H9 (cell line): ENCODE measurements around the gene ADNP2. TPM values are rescaled to one million over a fixed set of nuclear protein-coding genes. Genes with fewer than 3 reads are reported as not detected.

Source experiments
- DNase-seq: peaks from one replicate; pipeline ENCODE4 v3.0.0-alpha.2; 2017
- H2AFZ ChIP-seq: one replicate; pipeline ENCODE4 v1.6.1; 2013; ENCODE audit warnings: mild to moderate bottlenecking, low read length, control low read depth, moderate library complexity
- H2AK5ac ChIP-seq: 2 replicates; pipeline ENCODE4 v1.6.1; 2013; ENCODE audit warnings: low read length, control low read depth, mixed read lengths; ENCODE audit not compliant: insufficient read length
- H2BK120ac ChIP-seq: one replicate; pipeline ENCODE4 v1.6.1; 2013; ENCODE audit warnings: low read depth, mild to moderate bottlenecking, low read length, control low read depth, inconsistent platforms; ENCODE audit not compliant: poor library complexity, severe bottlenecking
- H2BK12ac ChIP-seq: 2 replicates; pipeline ENCODE4 v1.6.1; 2013; ENCODE audit warnings: low read length, control low read depth, mixed read lengths, low read depth; ENCODE audit not compliant: insufficient read length
- H2BK15ac ChIP-seq: 2 replicates; pipeline ENCODE4 v1.6.1; 2013; ENCODE audit warnings: low read depth, low read length, control low read depth
- H2BK20ac ChIP-seq: one replicate; pipeline ENCODE4 v1.6.1; 2013; ENCODE audit warnings: low read depth, mild to moderate bottlenecking, low read length, control low read depth, inconsistent platforms; ENCODE audit not compliant: poor library complexity, severe bottlenecking
- H2BK5ac ChIP-seq: 2 replicates; pipeline ENCODE4 v1.6.1; 2013; ENCODE audit warnings: low read length, control low read depth, mixed read lengths; ENCODE audit not compliant: insufficient read length
- H3K14ac ChIP-seq: 2 replicates; pipeline ENCODE4 v1.6.1; 2013; ENCODE audit warnings: low read length, control low read depth; ENCODE audit not compliant: insufficient read depth
- H3K18ac ChIP-seq: 2 replicates; pipeline ENCODE4 v1.6.1; 2013; ENCODE audit warnings: low read depth, mild to moderate bottlenecking, mixed read lengths, low read length, control low read depth; ENCODE audit not compliant: insufficient read length
- H3K23ac ChIP-seq: 2 replicates; pipeline ENCODE4 v1.6.1; 2013; ENCODE audit warnings: low read length, control low read depth, mixed read lengths, low read depth; ENCODE audit not compliant: insufficient read length
- H3K23me2 ChIP-seq: 2 replicates; pipeline ENCODE4 v1.6.1; 2013; ENCODE audit warnings: low read depth, mild to moderate bottlenecking, mixed read lengths, low read length, control low read depth; ENCODE audit not compliant: insufficient read length, poor library complexity, severe bottlenecking
- H3K27ac ChIP-seq: 2 replicates; pipeline ENCODE4 v1.5.1; 2013; ENCODE audit warnings: low read length, control low read depth, mixed read lengths, low read depth; ENCODE audit not compliant: insufficient read length
- H3K27me3 ChIP-seq: 2 replicates; pipeline ENCODE4 v1.6.1; 2013; ENCODE audit warnings: low read length, control low read depth, inconsistent platforms; ENCODE audit not compliant: insufficient read depth
- H3K4ac ChIP-seq: 2 replicates; pipeline ENCODE4 v1.6.1; 2013; ENCODE audit warnings: low read depth, mild to moderate bottlenecking, control low read depth, inconsistent platforms, low read length, moderate library complexity
- H3K4me1 ChIP-seq: 2 replicates; pipeline ENCODE4 v1.6.1; 2013; ENCODE audit warnings: low read length, control low read depth, inconsistent platforms; ENCODE audit not compliant: insufficient read depth
- H3K4me2 ChIP-seq: 2 replicates; pipeline ENCODE4 v1.6.1; 2013; ENCODE audit warnings: low read length, control low read depth, mixed read lengths; ENCODE audit not compliant: insufficient read length, insufficient read depth
- H3K56ac ChIP-seq: 2 replicates; pipeline ENCODE4 v1.6.1; 2013; ENCODE audit warnings: low read depth, mild to moderate bottlenecking, mixed read lengths, low read length, control low read depth; ENCODE audit not compliant: insufficient read length
- H3K79me1 ChIP-seq: 2 replicates; pipeline ENCODE4 v1.6.1; 2013; ENCODE audit warnings: low read depth, mild to moderate bottlenecking, moderate library complexity, low read length, control low read depth, inconsistent platforms; ENCODE audit not compliant: insufficient read depth, poor library complexity, severe bottlenecking
- H3K79me2 ChIP-seq: 2 replicates; pipeline ENCODE4 v1.6.1; 2013; ENCODE audit warnings: low read length, control low read depth, inconsistent platforms; ENCODE audit not compliant: insufficient read depth
- H3K9ac ChIP-seq: 2 replicates; pipeline ENCODE4 v1.6.1; 2013; ENCODE audit warnings: low read length, control low read depth, mixed read lengths; ENCODE audit not compliant: insufficient read length; ENCODE audit errors: extremely low read depth
- H3K9me3 ChIP-seq: one replicate; pipeline ENCODE4 v1.6.1; 2013; ENCODE audit warnings: low read depth, low read length, inconsistent platforms; ENCODE audit not compliant: control insufficient read depth
- H3T11ph ChIP-seq: one replicate; pipeline ENCODE4 v1.6.1; 2013; ENCODE audit warnings: mild to moderate bottlenecking, low read length, control low read depth, inconsistent platforms
- H4K20me1 ChIP-seq: one replicate; pipeline ENCODE4 v1.6.1; 2013; ENCODE audit not compliant: control insufficient read depth, insufficient read length, insufficient read depth
- H4K5ac ChIP-seq: 2 replicates; pipeline ENCODE4 v1.6.1; 2013; ENCODE audit warnings: low read depth, mild to moderate bottlenecking, mixed read lengths, low read length, control low read depth; ENCODE audit not compliant: insufficient read length
- H4K8ac ChIP-seq: replicated peaks from 2 replicates; pipeline ENCODE4 v1.6.1; 2013; ENCODE audit warnings: low read length, control low read depth, mixed read lengths, low read depth; ENCODE audit not compliant: insufficient read length
- H4K91ac ChIP-seq: 2 replicates; pipeline ENCODE4 v1.6.1; 2013; ENCODE audit warnings: low read depth, mild to moderate bottlenecking, moderate library complexity, mixed read lengths, low read length, control low read depth; ENCODE audit not compliant: insufficient read length
- H3K27ac Mint-ChIP-seq, 3 experiments: 2 replicates in 2 of 3; 3 replicates in 1 of 3; pipeline ENCODE4 v1.8.0; 2020 to 2021; ENCODE audit warnings: mixed read lengths in 3 of 3, mild to moderate bottlenecking in 1 of 3, moderate library complexity in 1 of 3
- H3K27me3 Mint-ChIP-seq: 2 replicates; pipeline ENCODE4 v1.8.0; 2021; ENCODE audit warnings: low read depth, mild to moderate bottlenecking, moderate library complexity, mixed read lengths
- H3K36me3 Mint-ChIP-seq, 3 experiments: 2 replicates in 2 of 3; 3 replicates in 1 of 3; pipeline ENCODE4 v1.8.0; 2020 to 2021; ENCODE audit warnings: low read depth in 3 of 3, mixed read lengths in 3 of 3; ENCODE audit not compliant: insufficient read depth in 1 of 3
- H3K4me1 Mint-ChIP-seq, 2 experiments: 2 replicates each; pipeline ENCODE4 v1.8.0; 2020; ENCODE audit warnings: mixed read lengths in 2 of 2
- H3K4me3 Mint-ChIP-seq, 2 experiments: 2 replicates in 1 of 2; 3 replicates in 1 of 2; pipeline ENCODE4 v1.8.0; 2020 to 2021; ENCODE audit warnings: mild to moderate bottlenecking in 2 of 2, mixed read lengths in 2 of 2, moderate library complexity in 1 of 2
- H3K9me3 Mint-ChIP-seq, 2 experiments: 2 replicates in 1 of 2; 3 replicates in 1 of 2; pipeline ENCODE4 v1.8.0; 2020; ENCODE audit warnings: mild to moderate bottlenecking in 2 of 2, mixed read lengths in 2 of 2, moderate library complexity in 1 of 2
- CTCF ChIP-seq: fragments of 200-600 bp; sonication (generic); conservative IDR thresholded peaks from 3 replicates; pipeline ENCODE4 v1.8.0; 2021; ENCODE audit warnings: antibody characterized with exemption, mild to moderate bottlenecking
- WGBS: extraction: QIAGEN DNeasy Blood & Tissue Kit; methylation state at CpG from one replicate; pipeline ENCODE4 v1.1.7; 2013; ENCODE audit warnings: missing lambda C conversion rate, low lambda C conversion rate, mixed read lengths; ENCODE audit not compliant: insufficient read length; ENCODE audit errors: extremely low coverage; 5-methylcytosine and 5-hydroxymethylcytosine counted together
- total RNA-seq: library from RNA; stranded (reverse); gene quantifications from 2 replicates; pipeline ENCODE4 v1.2.1, GENCODE V29; 2021

The ADNP2 gene
- total RNA-seq, 1 experiment from 2014 or later = 53.5 TPM

- no peak overlapping the region for H4K91ac ChIP-seq
- Mint-ChIP-seq H3K36me3 (peaks cover 16 to 29% (median 16%) of the 10 kb centered on the region in 3 experiments), H3K27me3 (no peaks in the 10 kb centered on the region; the same call in 1 of the 2 replicates), H3K4me3 (no peak overlapping the region), H3K9me3 (peaks cover 25 to 28% of the 10 kb centered on the region in 2 experiments), H3K4me1 (peaks cover 9% of the 10 kb centered on the region in 2 experiments), H3K27ac (no peak overlapping the region)
- no peak overlapping the region for H3K27ac ChIP-seq
- peaks cover 2% of the 10 kb centered on the region; the same call in 1 of the 2 replicates for H3K4me1 ChIP-seq
- H4K20me1 ChIP-seq = no peaks in the 10 kb centered on the region
- no peak overlapping the region for H2BK20ac ChIP-seq
- WGBS = no CpG with 5 or more reads among the region's 8 CpGs
- no peaks in the 10 kb centered on the region for H3K79me2 ChIP-seq
- no peaks in the 10 kb centered on the region for H3K79me1 ChIP-seq
- no peak overlapping the region for H4K8ac ChIP-seq
- H3T11ph ChIP-seq = no peak overlapping the region
- H2BK12ac ChIP-seq = no peak overlapping the region
- H3K9ac ChIP-seq = no peak overlapping the region
- H3K4me2 ChIP-seq = no peak overlapping the region
- H2BK120ac ChIP-seq = no peak overlapping the region
- H3K9me3 ChIP-seq = no peaks in the 10 kb centered on the region
- TF ChIP-seq CTCF = no peak
- no peak overlapping the region for H2AFZ ChIP-seq
- no peak overlapping the region for H2BK15ac ChIP-seq
- no peak overlapping the region for H2AK5ac ChIP-seq
- no peak overlapping the region for H3K56ac ChIP-seq
- H3K4ac ChIP-seq = no peak overlapping the region
- H2BK5ac ChIP-seq = no peak overlapping the region
- no peaks in the 10 kb centered on the region for H3K27me3 ChIP-seq
- no peak overlapping the region for H4K5ac ChIP-seq
- no peaks in the 10 kb centered on the region for H3K23me2 ChIP-seq
- no peak for DNase-seq
- no peak overlapping the region for H3K18ac ChIP-seq
- H3K23ac ChIP-seq = no peak overlapping the region
- H3K14ac ChIP-seq = no peak overlapping the region
Measured at GRCh38 chr18:80074697-80075096, 34.4 kb upstream of the ADNP2 start.
